ENCODE data around the gene COL25A1.

Gene COL25A1

DNA sequence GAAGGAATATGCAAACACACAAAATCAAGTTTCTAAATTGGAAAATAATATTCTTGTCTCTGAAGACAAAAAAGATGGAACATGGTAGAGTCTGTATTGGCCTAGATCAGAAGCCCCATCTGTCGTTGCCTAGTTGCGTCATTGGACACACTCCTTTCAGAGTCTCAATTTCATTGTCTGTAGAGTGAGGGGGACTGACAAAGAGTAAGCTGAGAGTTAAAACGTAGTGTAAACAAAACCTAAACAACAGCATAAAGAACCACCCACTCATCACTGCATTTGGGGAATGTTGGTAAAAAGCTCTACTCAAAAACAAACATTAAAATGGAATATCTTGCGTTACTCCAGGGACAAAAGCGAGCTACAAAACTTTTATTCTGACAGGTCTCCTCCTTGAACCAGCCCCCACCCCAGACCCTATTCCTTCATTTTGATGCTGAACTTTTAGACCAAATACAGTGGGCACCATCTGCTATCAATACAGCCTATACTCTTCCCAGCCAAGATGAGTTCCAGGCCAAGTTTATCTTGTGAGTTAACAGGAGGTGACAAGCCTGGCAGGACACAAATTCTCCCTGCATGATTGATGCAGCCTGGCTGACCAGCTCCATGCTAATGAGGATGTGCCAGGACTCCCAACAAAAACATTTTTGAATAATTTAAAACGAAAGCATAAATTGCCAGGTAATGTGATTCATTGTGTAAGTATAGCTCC lies 125.2 kb downstream of the COL25A1 start:
- H3K36me3 Mint-ChIP-seq = no peaks in the 10 kb centered on the region
- no peaks in the 10 kb centered on the region for H3K9me3 Mint-ChIP-seq
- H3K27me3 Mint-ChIP-seq = peaks cover 1% of the 10 kb centered on the region
- H3K27ac Mint-ChIP-seq = no peak overlapping the region
- no peak overlapping the region for H3K4me3 Mint-ChIP-seq
- H3K4me1 Mint-ChIP-seq = no peaks in the 10 kb centered on the region

DNA sequence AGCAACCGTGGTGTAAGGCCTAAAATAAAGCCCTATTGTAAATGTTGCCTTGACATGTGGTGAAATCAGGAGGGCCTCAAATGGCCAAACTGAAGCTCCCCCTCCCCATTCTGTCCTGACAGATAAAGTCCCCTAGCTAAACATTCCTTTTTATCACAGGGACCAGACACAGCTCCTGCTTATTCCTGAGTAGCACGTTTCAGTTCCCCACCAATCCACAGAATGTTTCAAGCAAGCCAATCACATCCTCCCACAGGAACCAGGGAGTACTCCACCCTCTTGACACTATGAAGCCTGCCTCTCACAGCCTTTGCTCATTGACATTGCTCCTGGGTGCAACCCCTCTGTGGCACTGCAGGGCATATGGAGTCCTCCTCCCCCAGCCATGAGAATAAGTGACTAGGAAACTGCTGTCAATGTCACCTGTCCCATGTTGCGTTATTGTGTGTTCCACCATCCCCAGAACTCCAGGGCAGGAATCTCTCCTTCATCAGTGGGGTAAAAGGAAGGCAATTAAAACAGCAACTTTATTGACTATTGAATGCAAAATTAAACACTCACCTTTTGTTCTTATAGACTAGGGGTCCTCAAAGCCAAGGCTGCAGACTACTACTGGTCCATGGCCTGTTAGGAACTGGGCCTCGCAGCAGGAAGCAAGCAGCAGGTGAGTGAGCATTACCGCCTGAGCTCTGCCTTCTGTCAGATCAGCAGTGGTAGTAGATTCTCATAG lies 128.1 kb downstream of the COL25A1 start:
- Mint-ChIP-seq H3K27me3 (peaks cover 1% of the 10 kb centered on the region), H3K4me1 (no peaks in the 10 kb centered on the region), H3K36me3 (no peaks in the 10 kb centered on the region), H3K9me3 (no peaks in the 10 kb centered on the region), H3K4me3 (no peak overlapping the region), H3K27ac (peak overlapping the region; percentile 26)

DNA sequence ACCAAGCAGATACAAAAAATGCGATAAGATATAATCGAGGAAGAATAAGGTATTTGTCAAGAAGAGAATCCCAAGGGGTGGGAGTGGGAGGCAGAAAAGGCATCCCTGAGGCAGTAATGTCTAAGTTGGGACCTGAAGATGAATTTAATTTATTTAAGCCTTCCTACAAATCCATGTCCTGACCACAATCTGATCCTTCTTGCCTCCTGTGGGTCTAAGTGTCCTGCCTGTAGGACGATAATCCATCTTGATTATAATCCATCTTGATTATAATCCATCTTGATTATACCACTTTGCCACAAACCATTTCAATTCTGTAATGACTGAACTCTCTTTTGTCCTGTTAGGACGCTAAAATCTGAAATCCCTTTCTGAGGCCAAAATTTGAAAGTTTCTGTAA lies 130.2 kb downstream of the COL25A1 start:
- Mint-ChIP-seq H3K27ac (no peak overlapping the region), H3K27me3 (peaks cover 3% of the 10 kb centered on the region)

DNA sequence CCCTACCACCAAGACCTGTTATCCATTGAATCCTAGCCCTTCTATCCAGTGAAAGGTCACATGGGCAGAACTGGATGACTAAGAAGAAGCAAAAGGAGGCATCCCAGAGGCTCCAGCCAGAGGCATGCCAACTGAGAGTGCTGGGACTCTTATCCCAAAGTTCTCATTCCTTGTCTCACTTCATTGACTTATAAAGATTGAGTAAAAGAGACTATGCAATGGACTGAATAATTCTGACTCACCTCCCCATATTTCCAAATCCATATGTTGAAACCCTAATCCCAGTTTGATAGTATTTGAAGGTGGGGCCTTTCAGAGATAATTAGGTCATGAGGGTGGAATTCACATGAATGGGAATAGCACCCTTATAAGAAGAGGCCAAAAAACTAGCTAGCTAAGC lies 131.4 kb downstream of the COL25A1 start:
- Mint-ChIP-seq H3K36me3 (no peaks in the 10 kb centered on the region), H3K4me1 (no peaks in the 10 kb centered on the region), H3K9me3 (no peaks in the 10 kb centered on the region), H3K4me3 (no peak overlapping the region), H3K27ac (no peak overlapping the region), H3K27me3 (peaks cover 5% of the 10 kb centered on the region)

More for the DNA sequence above, 130.2 kb downstream of the COL25A1 start:
- no peaks in the 10 kb centered on the region for H3K9me3 Mint-ChIP-seq
- no peaks in the 10 kb centered on the region for H3K4me1 Mint-ChIP-seq
- no peak overlapping the region for H3K4me3 Mint-ChIP-seq
- H3K36me3 Mint-ChIP-seq = no peaks in the 10 kb centered on the region

DNA sequence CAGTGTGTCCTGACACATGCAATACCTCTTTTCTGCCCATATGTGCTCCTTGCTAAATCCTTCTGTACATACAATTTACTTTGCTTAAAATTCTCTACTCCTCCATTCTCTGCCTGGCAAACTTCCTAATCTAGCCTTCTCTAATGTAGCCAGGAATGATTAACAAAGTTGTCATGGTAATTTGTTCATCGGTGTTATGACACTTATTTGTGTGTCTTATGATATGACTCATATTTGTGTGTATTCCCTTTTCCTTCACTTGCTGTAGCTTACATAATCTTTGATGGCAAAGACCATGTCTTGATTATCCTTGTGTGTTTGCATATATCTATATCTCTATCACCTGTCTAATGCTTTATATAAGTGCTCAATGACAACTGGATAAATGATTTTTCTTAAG lies 133.3 kb downstream of the COL25A1 start:
- Mint-ChIP-seq H3K27ac (no peak overlapping the region), H3K36me3 (no peaks in the 10 kb centered on the region), H3K9me3 (no peaks in the 10 kb centered on the region), H3K4me3 (no peak overlapping the region), H3K27me3 (peaks cover 5% of the 10 kb centered on the region), H3K4me1 (no peaks in the 10 kb centered on the region)

DNA sequence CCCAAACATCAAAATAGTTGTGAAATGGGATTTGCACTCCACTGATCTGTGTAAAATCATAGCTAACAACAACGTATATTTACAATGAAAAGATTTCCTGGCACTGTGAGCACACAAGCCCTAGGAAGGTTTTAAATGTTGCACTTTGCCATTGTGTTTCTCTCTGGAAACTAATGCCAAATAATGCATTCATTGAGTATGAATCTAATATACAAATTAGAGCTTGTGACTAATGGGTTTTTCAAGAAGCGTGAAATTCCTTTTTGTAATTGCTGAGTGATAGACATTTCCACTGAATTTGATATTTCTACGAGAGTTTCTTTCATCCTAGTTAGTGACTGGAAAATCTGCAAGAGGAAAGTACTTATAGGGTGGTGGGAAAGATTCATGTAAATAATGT lies 135.9 kb downstream of the COL25A1 start:
- Mint-ChIP-seq H3K9me3 (no peaks in the 10 kb centered on the region), H3K27me3 (peaks cover 5% of the 10 kb centered on the region), H3K27ac (no peak overlapping the region), H3K36me3 (no peaks in the 10 kb centered on the region), H3K4me3 (no peak overlapping the region), H3K4me1 (no peaks in the 10 kb centered on the region)

DNA sequence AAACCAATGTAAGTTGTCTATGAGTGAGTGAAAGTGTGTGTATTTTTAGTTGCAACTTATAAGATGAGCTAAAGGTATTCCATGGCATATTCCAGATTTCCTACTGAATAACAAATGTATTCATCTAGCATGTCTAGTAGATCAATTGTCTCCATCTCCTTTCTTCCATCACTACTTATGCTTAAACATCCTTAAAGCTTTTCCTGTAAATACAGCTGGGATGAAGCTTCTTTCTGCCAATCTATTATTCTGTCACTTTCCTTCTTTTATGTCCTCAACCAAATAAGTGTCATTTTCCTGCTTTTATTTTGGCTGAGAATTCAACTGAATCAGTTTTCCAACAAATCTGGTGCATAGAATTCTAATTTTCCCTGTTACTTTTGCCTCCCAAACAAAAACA lies 136.3 kb downstream of the COL25A1 start:
- Mint-ChIP-seq H3K4me3 (no peak overlapping the region), H3K9me3 (no peaks in the 10 kb centered on the region), H3K4me1 (no peaks in the 10 kb centered on the region), H3K36me3 (no peaks in the 10 kb centered on the region), H3K27me3 (peaks cover 5% of the 10 kb centered on the region), H3K27ac (no peak overlapping the region)

DNA sequence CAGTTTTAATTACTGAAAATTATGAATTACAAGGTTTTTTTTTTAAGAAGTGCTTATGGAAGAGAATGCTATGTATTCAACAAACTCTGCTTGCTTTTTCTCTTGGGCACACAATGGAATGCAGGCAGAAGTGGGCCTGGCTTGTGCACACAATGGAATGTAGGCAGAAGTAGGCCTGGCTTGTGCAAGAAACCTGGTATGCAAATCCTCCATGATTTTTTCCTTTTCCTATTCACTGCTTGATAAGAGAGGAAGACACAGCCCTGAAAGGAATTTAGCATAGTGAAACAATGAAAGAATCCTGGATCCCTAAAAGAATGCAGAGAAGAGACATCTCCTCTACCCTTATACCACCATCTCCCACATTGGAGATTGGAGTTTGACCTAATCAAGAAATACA lies 138.4 kb downstream of the COL25A1 start:
- H3K9me3 Mint-ChIP-seq = no peaks in the 10 kb centered on the region
- H3K27ac Mint-ChIP-seq = no peak overlapping the region
- no peaks in the 10 kb centered on the region for H3K4me1 Mint-ChIP-seq
- peaks cover 5% of the 10 kb centered on the region for H3K27me3 Mint-ChIP-seq
- no peaks in the 10 kb centered on the region for H3K36me3 Mint-ChIP-seq
- no peak overlapping the region for H3K4me3 Mint-ChIP-seq

DNA sequence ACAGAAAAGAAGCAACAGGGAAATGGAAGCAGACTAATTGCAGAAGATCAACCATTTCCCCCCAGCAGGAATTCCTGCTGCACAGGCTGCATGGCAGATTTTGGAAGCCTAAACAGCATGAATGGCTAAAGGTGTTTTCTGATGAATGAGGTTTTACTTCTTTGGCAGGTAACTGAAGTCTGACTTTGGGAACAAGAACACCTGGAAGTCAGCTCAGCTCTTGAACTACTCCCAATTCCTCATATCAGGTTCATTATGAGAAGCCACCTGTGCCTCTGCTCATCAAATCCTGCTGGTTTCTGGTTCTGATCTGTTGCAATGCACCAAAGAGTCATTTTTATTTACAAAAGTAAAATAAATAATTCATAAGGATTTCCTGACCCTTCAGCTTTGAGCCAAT lies 139.0 kb downstream of the COL25A1 start:
- Mint-ChIP-seq H3K4me3 (no peak overlapping the region), H3K9me3 (no peaks in the 10 kb centered on the region)

DNA sequence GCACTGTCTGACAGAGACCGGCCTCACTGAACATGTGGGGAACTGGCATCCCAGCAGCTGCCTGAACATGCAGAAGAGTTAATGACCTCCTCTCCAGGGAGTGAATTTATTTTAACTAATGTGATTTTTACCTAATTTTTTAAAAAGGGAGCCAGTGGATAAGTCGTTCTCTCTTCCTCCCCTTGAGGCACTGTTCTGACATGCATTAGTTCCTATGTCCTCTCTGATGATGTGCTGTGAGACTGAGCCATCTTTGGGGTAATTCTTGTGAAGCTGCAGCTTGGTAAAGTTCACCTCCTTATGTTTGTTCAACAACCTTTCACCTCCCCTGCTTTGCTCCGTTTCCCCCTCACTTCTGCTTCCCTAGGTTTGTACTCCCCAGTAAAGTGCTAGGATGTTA lies 139.7 kb downstream of the COL25A1 start:
- Mint-ChIP-seq H3K27me3 (peaks cover 5% of the 10 kb centered on the region), H3K27ac (no peak overlapping the region), H3K36me3 (no peaks in the 10 kb centered on the region), H3K9me3 (no peaks in the 10 kb centered on the region), H3K4me3 (no peak overlapping the region), H3K4me1 (no peaks in the 10 kb centered on the region)

More for the DNA sequence above, 139.0 kb downstream of the COL25A1 start:
- H3K36me3 Mint-ChIP-seq = no peaks in the 10 kb centered on the region
- no peaks in the 10 kb centered on the region for H3K4me1 Mint-ChIP-seq
- peaks cover 5% of the 10 kb centered on the region for H3K27me3 Mint-ChIP-seq
- no peak overlapping the region for H3K27ac Mint-ChIP-seq

DNA sequence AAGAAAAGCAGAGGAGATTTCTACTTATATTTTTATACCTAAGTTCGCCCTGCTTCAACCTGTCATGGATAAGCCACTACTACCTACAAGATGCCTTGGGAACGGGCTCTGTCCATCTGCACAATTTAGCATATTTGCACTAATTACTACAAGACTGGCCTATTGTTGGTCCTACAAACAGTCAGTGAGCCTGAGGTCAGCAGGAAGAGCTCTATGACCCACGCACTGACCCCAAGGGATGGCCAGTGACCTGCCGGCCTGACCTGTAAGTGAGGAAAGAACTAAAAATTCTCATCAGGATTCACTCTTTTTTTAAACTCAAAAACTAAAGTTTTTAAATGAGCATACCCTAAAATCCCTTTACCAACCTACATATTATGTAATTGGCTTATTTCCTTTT lies 142.0 kb downstream of the COL25A1 start:
- Mint-ChIP-seq H3K4me1 (no peaks in the 10 kb centered on the region), H3K4me3 (no peak overlapping the region), H3K9me3 (no peaks in the 10 kb centered on the region), H3K27ac (no peak overlapping the region), H3K27me3 (no peaks in the 10 kb centered on the region), H3K36me3 (no peaks in the 10 kb centered on the region)

DNA sequence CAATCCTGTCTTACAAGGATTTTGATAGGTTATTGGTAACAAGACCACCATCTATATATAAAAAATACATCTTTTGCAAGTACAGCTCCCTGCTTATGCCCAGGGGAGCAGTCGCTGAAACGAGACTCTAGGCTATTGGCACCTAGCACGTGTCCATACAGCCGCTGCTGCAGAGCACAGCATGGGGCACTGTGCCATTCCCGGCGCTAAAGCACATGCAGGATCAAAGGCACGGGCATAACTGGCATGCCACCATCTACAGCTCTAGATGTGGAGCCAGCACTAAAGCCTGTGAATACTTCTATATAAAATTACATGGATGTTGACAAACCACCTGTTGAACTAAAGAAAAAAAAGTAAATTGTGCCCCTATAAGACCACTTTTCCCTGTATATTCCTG lies 144.8 kb downstream of the COL25A1 start:
- no peaks in the 10 kb centered on the region for H3K4me1 Mint-ChIP-seq
- H3K4me3 Mint-ChIP-seq = no peak overlapping the region
- no peaks in the 10 kb centered on the region for H3K36me3 Mint-ChIP-seq
- H3K27me3 Mint-ChIP-seq = peaks cover under 1% of the 10 kb centered on the region
- no peaks in the 10 kb centered on the region for H3K9me3 Mint-ChIP-seq
- H3K27ac Mint-ChIP-seq = no peak overlapping the region

DNA sequence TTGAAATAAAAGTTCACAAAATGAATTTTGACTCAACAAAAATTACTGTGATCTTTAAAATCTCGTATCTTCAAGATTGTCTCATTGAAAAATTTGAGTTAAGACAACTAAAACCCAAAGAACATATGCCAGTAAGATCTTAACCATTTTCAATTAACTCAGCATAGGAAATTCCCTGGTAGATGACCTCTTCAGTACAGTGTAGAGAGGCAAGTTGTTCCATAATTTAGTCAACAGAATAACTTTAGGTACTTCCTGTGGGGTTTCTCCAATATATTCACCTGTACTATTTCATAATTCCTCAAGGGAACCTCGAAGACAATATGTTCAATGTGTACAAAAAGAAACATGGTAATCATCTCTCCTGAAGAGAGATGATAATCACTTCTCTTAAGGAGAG lies 145.3 kb downstream of the COL25A1 start:
- no peaks in the 10 kb centered on the region for H3K9me3 Mint-ChIP-seq
- H3K27ac Mint-ChIP-seq = no peak overlapping the region
- H3K4me1 Mint-ChIP-seq = no peaks in the 10 kb centered on the region
- no peaks in the 10 kb centered on the region for H3K36me3 Mint-ChIP-seq
- peaks cover 2% of the 10 kb centered on the region for H3K27me3 Mint-ChIP-seq
- H3K4me3 Mint-ChIP-seq = no peak overlapping the region

DNA sequence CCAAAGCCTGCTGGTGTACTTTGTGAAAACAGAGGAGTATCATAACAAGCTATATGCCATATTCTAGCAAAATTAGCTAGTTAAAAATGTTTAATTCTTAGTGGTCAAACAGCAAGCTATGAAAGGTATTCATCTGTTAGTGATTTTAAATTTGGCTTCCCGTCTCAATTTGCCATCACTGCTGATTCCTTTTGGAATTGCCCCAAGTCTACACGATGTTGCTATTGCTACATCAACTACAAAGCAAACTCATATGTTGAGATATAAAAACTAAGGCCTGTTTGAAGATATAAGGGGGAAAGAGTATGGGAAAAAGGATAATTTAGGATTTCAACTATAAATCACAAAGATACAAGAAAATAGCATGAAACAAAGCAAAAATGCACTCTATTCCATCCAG lies 146.1 kb downstream of the COL25A1 start:
- H3K27me3 Mint-ChIP-seq = peaks cover 2% of the 10 kb centered on the region
- H3K36me3 Mint-ChIP-seq = no peaks in the 10 kb centered on the region
- no peaks in the 10 kb centered on the region for H3K4me1 Mint-ChIP-seq
- H3K27ac Mint-ChIP-seq = no peak overlapping the region
- no peaks in the 10 kb centered on the region for H3K9me3 Mint-ChIP-seq
- H3K4me3 Mint-ChIP-seq = no peak overlapping the region

DNA sequence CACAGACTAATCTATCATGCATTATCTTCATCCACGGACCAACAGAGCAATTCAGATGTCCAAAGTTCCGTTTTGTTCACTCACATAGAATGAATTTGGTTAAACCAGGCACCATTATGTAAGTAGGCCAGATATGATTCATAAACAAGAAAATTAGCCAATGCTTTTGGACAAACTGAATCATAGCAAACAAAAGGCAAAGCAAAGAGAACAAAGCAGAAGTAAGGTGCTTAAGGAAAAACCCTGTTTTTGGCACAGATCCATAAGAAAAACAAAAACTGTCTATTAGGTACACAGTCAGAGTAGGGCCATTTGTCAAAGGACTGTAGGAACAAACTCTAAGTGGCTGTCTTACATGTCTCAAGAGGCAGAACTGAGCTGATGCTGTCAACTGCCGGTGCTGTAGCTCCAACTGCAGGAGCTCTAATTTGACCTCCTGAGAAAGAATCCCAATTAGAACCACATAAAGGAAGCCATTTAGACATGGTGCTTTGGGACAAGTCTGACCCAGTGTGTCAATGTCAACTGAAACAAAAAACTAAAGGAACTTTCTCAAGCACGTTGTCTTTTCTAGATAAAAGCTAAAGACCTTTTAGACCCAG lies 146.7 kb downstream of the COL25A1 start:
- Mint-ChIP-seq H3K9me3 (no peaks in the 10 kb centered on the region), H3K27ac (no peak overlapping the region), H3K4me1 (no peaks in the 10 kb centered on the region), H3K4me3 (no peak overlapping the region), H3K36me3 (no peaks in the 10 kb centered on the region), H3K27me3 (peaks cover 2% of the 10 kb centered on the region)

DNA sequence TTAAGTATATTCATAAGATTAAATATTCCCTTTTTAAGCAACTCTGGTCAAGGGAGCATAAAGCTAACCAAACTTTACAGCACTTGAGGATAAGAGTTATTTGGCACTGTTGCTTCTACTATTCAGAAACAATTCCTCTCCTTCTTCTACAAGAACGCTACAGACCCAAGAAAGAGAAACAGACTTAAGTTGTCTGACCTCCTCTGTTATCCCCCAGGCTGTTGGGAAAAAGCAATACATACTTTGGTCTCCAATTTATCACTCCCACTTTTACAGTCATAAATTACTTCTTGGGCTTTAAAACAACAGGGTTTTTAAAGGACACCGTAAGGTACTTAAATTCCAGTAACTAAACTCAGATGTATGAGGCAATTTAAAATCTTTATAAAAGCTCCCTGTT lies 147.4 kb downstream of the COL25A1 start:
- Mint-ChIP-seq H3K9me3 (no peaks in the 10 kb centered on the region), H3K4me3 (no peak overlapping the region), H3K27ac (no peak overlapping the region), H3K4me1 (no peaks in the 10 kb centered on the region), H3K27me3 (peaks cover 2% of the 10 kb centered on the region), H3K36me3 (no peaks in the 10 kb centered on the region)

Measured in activated naive CD4-positive, alpha-beta T cell treated with anti-CD3 and anti-CD28 coated beads, Interleukin-2, amount 50 U/mL, for 24 hours (primary cell).